ENCODE measurements around the gene EIF2S2. TPM values are rescaled to one million over a fixed set of nuclear protein-coding genes. Genes with fewer than 3 reads are reported as not detected.

Gene EIF2S2
- total RNA-seq, 1 experiment from 2014 or later, result 121 TPM

DNA sequence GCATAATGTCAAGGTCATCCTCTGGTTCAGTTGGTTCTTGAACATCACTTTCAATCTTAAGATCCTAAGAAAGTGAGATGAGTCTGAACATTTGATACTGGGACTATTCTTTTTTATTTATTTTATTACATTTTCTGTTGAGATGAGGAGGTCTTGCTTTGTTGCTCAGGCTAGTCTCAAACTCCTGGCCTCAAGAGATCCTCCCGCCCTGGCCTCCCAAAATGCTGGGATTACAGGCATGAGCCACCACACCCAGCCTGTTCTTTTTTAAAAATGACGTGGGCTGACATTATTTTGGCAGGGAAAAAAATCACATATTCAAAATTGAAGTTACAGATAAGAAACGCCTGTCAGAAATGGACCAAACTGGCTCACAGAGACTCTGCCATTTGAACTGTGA is 13.5 kb downstream of the EIF2S2 start (continued):
- TF ChIP-seq, protein P1, sequence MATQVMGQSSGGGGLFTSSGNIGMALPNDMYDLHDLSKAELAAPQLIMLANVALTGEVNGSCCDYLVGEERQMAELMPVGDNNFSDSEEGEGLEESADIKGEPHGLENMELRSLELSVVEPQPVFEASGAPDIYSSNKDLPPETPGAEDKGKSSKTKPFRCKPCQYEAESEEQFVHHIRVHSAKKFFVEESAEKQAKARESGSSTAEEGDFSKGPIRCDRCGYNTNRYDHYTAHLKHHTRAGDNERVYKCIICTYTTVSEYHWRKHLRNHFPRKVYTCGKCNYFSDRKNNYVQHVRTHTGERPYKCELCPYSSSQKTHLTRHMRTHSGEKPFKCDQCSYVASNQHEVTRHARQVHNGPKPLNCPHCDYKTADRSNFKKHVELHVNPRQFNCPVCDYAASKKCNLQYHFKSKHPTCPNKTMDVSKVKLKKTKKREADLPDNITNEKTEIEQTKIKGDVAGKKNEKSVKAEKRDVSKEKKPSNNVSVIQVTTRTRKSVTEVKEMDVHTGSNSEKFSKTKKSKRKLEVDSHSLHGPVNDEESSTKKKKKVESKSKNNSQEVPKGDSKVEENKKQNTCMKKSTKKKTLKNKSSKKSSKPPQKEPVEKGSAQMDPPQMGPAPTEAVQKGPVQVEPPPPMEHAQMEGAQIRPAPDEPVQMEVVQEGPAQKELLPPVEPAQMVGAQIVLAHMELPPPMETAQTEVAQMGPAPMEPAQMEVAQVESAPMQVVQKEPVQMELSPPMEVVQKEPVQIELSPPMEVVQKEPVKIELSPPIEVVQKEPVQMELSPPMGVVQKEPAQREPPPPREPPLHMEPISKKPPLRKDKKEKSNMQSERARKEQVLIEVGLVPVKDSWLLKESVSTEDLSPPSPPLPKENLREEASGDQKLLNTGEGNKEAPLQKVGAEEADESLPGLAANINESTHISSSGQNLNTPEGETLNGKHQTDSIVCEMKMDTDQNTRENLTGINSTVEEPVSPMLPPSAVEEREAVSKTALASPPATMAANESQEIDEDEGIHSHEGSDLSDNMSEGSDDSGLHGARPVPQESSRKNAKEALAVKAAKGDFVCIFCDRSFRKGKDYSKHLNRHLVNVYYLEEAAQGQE (IDR thresholded peaks at IDR 0.05; ENCODE audit: low read depth), result no peak
- TF ChIP-seq SP1 (IDR thresholded peaks at IDR 0.05; ENCODE audit: low read depth), result no peak
- TF ChIP-seq TCF7L2 (IDR thresholded peaks at IDR 0.05; ENCODE audit: borderline replicate concordance, extremely low read depth, insufficient read depth, insufficient read length), result no peak
- no peak for TF ChIP-seq FOSL1 (IDR thresholded peaks at IDR 0.05; ENCODE audit: low read depth)
- TF ChIP-seq ELF1 (IDR thresholded peaks at IDR 0.05; ENCODE audit: borderline replicate concordance, low read depth), result no peak
- no peak for TF ChIP-seq EZH2phosphoT487 (IDR thresholded peaks at IDR 0.05; ENCODE audit: borderline replicate concordance)

DNA sequence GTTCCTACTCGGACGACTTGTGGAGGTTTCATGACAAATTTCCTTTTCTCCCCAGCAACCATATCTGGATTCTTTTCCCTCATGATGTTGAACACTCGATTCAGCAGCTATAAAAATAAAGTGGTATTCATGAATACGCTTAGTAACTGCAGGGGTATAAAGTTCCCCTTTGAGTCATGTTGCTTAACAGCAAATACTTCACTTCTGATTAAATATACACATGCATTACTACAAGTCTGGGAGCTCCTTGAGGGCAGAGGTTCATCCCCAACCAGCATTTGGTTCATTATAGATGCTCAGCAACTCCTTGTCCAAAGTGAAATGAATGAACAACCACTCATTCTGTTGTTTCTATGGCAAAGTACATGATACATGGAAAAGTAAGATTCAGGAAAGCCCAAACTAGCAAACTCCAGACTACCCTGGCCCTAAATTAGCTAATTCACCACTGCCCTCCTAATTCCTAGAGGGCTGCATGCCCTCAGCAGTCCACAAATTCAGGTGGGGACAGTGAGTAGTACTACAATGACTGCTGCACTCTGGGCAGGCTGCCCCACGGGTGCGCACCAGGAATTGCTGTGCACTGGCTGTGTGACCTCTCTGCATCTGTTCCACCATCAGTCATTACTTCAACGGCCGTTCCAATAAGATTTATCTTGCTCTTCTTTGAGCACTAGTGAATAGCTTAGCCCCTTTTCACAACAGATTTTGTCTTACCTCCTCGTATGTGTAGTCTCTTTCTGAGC is 15.2 kb downstream of the EIF2S2 start:
- BruUV-seq (replicated peaks), result no TSS peak
- Histone ChIP-seq H3K79me2 (ENCODE audit: insufficient read depth, low read length) (peaks cover 98% of the 10 kb centered on the region), H3K4me1 (ENCODE audit: control insufficient read depth in 1 of 2, insufficient read depth in 2 of 2, low read length in 2 of 2) (no peaks in the 10 kb centered on the region), H3K36me3 (ENCODE audit: control insufficient read depth in 1 of 2, insufficient read depth in 2 of 2, low read length in 2 of 2) (peaks cover 69 to 70% of the 10 kb centered on the region in 2 experiments), H3K4me3 (replicated peaks in 1 of 2; ENCODE audit: low read depth in 1 of 2, low read length in 2 of 2) (no peak overlapping the region), H3K27me3 (ENCODE audit: insufficient read depth, low read length) (no peaks in the 10 kb centered on the region), H4K20me1 (ENCODE audit: insufficient read depth) (peaks cover 24% of the 10 kb centered on the region; the same call in 1 of the 2 replicates), H3K9ac (ENCODE audit: low read length) (no peak overlapping the region), H2AFZ (ENCODE audit: low read depth, low read length, poor library complexity, severe bottlenecking) (no peak overlapping the region), H3K9me2 (ENCODE audit: insufficient read depth) (no peaks in the 10 kb centered on the region), H3K27ac (ENCODE audit: low read depth, low read length) (no peak overlapping the region), H3K4me2 (ENCODE audit: low read length) (no peak overlapping the region), H3K9me3 (ENCODE audit: control insufficient read depth in 1 of 2, insufficient read depth in 1 of 2, low read depth in 1 of 2, low read length in 2 of 2) (no peaks in the 10 kb centered on the region)
- no peak for ATAC-seq
- intact Hi-C loops (cut with micrococcal nuclease), result no loop called here
- ChIA-PET RAD21 (ENCODE audit: low non-redundant PET in 1 of 2, low total read pairs in 2 of 2, uncharacterized antibody in 2 of 2, unreplicated experiment in 2 of 2) (no interaction called here), CTCF (interaction anchor here (0.5 kb wide), 1 partner anchor 648 kb away, joined by 3 read pairs; no protein-coding TSS in a partner anchor), POLR2A (interaction anchor here (1.2 kb wide), 1 partner anchor 15 kb away, joined by 5 read pairs; the partner anchor contains the start of gene EIF2S2)
- DNase-seq (ENCODE audit: low read depth, low spot score), result no peak
- TF ChIP-seq SRF (IDR thresholded peaks at IDR 0.05; ENCODE audit: low read depth), result no peak
- TF ChIP-seq CEBPB (IDR thresholded peaks at IDR 0.05; ENCODE audit: low read depth), result no peak
- no peak for TF ChIP-seq JUND (IDR thresholded peaks at IDR 0.05)
- no peak for TF ChIP-seq YY1 (IDR thresholded peaks at IDR 0.05; ENCODE audit: extremely low read depth, insufficient replicate concordance, low read depth, low read length)
- TF ChIP-seq TCF7L2 (IDR thresholded peaks at IDR 0.05; ENCODE audit: borderline replicate concordance, extremely low read depth, insufficient read depth, insufficient read length), result no peak
- no peak for TF ChIP-seq EGR1 (IDR thresholded peaks at IDR 0.05; ENCODE audit: low read depth)
- TF ChIP-seq, protein P2, sequence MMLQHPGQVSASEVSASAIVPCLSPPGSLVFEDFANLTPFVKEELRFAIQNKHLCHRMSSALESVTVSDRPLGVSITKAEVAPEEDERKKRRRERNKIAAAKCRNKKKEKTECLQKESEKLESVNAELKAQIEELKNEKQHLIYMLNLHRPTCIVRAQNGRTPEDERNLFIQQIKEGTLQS (IDR thresholded peaks at IDR 0.05), result no peak
- TF ChIP-seq SIN3A (IDR thresholded peaks at IDR 0.05; ENCODE audit: low read depth), result no peak
- no peak for TF ChIP-seq ZNF274 (IDR thresholded peaks at IDR 0.05; ENCODE audit: low read depth, low read length)
- TF ChIP-seq, protein P1 (IDR thresholded peaks at IDR 0.05; ENCODE audit: low read depth), result no peak
- no peak for TF ChIP-seq EZH2phosphoT487 (IDR thresholded peaks at IDR 0.05; ENCODE audit: borderline replicate concordance)
- TF ChIP-seq POLR2AphosphoS5 (IDR thresholded peaks at IDR 0.05; ENCODE audit: low read depth, low read length), result no peak

Data from HCT116 (cell line).